ELR (cell line): ENCODE data around the gene MPRIP.

Experiments
- DNase-seq: peaks from one replicate; pipeline ENCODE4 v3.0.0-alpha.2; 2015; ENCODE audit warnings: low read depth

Gene MPRIP

DNA sequence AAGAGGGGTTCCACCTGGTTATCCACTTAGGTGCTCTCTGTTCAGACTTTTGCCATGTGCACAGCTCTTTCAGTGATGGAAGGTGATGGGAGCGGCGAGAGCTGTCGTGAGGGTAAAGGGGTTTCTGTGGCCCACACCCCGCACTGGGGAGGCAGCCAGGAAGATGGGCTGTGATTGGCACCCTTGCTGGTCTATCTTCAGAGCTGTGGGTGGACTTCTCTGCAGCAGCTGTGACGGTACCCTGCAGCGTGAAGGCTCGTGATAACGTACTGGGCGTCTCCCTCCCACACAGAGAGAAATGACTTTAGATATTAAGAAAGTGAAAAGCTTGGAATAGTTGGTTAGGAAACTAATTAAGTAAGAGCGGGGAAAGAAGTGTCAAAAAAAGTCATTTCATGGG is 45.8 kb downstream of the MPRIP start:
- DNase-seq: no peak

DNA sequence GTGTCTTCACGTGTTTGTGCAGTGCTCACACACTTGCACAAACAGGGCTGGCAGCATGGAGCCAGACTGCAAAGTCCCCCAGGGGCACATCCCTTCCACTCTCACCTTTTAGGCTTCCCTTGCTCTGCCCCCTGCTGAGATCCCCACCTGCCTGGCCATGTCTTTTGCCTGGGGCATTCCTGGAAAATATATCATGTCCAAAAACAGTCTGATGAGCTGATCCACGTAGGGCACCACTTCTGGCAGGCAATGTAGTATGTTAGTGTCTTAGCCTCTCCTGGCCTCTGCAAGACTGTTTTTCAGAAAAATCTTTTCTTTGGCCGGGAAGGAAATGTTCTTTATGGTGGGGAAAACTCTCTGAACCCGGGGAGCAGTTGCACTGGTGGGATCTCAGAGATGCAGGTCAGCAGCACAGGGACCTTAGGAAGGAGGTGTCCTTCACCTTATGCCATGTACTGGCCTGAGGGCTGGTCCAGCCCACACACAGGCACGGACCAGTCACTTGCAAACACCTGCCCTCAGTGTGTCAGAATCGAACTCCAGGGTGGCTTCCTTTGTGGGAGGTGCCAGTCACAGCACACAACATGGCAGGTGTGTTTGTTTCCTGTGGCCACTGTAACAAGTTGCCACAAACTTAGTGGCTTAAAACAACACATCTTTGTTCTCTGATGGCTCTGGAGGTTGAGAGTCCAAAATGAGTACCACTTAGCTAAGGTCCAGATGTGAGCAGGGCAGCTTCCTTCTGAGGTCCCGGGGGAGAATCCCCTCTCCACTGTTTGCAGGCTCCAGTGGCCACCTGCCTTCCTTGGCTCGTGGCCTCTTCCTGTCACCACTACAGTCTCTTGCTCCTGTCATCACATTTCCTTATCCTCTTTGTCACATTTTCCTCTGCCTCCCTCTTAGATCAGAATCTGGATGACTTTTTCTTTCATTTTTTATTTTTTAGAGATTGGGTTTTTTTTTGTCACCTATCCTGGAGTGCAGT is 46.6 kb downstream of the MPRIP start:
- no peak for DNase-seq

DNA sequence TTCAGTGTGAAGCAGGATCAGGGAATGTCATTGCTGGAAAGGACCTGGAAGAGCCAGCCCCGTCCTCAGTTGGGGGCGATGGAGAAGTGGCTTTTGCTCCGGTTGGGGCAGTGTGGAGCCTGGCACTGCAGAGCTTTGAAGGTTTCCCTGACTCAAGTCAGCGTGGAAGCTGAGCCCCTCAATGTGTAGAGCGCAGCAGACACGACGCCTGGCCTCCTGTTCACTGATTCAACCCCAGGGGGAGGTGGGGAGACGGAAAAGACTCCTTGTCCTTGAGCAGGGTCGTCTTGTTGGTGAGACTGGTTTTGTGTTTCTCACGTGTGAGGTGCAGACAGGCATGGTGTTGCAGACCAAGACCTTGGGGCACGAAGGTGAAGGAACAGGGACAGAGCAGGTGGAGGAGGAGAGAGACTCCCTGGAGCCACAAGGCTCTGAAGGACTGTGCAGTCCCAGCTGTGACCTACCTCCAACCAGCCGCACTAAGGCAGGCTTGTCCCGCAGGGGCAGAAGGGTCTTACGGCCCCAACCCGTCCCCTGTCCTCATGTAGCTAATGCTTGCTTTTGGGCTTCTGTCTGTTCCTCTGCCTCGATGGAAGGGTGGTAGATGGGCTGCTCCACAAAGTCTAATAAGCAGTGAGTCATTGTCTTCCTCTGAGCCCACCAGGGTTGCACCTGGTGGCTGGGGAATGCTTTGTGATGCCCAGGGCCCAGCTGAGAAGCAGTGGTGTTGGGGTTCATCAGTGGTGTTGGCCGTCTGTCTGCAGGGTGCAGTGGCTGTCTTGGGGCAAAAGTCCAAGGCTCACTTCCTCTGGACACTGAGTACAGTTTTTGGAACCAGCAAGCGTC is 47.8 kb downstream of the MPRIP start:
- no peak for DNase-seq

DNA sequence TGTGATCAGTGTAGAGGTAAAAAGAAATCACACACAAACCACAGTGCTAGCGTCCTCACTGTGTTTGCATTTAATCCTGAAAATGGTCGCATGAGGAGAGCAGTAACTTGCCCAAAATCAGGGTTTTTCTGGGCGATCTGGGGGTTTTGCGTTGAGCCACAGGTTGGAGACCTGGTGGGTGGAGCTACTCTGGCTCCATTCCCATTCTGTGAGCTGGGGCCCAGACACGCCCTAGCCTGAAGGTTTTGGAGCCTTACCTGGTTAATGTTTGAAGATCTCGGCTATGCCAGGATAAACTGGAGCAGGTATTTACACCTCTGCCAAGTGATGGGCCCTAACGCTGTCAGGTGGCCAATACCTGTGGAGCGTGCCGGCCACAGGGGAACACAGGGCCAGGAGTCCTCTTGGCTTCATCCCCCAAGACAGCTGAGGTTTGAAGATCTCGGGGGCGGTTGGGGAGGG is 48.4 kb downstream of the MPRIP start:
- no peak for DNase-seq

DNA sequence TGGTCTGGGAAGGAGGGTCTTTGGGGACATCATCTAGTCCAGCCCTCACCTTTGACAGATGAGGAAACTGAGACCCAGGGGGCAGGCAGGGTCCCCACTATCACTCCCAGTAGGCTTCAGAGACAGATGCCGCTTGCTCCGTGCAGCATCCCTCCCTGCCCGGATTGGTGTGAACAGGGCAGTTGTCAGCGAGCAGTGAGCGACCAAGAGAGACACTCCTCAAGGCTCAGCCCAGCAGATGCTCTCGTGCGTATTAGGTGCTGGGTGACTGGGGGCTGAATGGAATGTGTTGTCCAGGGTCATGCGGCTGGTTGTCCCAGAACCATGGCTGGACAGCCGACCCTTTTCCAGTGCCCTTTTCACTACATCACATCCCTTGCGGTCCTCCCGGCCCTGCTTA is 49.0 kb downstream of the MPRIP start:
- no peak for DNase-seq

DNA sequence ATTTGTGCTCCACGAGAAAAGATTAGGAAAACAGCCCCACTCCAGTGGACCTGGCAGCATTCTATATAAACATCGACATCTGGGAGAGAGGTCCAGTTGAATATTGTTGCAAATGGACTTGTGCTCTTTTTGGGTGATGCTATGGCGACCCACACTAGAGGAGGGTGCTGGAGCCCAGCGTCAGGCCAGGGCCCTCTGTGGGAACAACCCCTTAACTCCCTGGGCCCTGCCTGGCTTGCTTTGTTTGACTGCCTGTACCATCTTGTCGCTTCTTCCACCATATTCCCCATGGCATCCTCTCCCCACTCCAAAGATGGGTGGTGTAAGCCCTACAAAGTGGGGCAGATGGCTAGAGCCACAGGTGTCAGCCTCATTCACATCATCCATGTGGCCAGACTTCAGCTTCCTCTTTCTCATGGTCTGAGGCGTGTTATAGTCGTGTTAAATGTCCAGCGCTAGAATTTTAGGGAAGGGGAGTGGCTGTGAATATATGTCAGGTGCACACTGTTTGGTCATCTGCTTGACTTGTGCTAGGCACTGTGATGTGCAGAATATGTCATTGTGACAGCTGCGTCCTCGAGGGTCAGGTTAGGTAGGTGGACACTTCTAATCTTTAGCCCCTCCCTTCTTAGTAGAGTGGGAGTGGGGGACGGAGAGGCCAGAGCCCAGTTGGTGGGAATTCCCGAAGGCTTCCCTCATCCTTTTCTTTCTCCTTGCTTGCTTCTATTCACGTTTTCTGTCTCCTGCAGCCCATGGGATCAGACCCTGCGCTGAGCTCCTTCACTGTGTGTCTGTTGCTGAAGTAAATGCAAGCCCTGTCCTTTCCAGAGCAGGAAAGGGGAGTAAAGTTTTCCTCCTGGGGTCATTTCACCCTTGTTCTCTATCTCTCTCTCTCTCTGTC is 49.8 kb downstream of the MPRIP start:
- no peak for DNase-seq

DNA sequence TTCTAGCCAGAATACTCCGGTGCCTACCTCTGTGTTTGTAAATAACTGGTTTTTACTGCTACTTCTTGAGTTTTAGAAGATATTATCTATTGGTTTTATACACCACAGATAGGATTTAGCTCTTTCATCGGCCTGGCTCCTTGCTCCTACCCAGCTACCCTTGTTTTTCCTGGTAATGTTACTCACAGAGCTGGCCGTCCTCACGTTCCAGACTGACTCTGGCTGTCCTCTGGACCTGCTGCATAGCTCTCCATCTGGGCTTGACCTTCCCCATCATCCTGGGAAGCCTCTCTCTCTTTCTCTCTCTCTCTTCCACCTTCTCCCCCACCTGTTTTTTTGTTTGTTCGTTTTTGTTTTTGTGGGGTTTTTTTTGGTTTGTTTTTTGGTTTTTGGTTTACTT is 51.5 kb downstream of the MPRIP start:
- DNase-seq: no peak

DNA sequence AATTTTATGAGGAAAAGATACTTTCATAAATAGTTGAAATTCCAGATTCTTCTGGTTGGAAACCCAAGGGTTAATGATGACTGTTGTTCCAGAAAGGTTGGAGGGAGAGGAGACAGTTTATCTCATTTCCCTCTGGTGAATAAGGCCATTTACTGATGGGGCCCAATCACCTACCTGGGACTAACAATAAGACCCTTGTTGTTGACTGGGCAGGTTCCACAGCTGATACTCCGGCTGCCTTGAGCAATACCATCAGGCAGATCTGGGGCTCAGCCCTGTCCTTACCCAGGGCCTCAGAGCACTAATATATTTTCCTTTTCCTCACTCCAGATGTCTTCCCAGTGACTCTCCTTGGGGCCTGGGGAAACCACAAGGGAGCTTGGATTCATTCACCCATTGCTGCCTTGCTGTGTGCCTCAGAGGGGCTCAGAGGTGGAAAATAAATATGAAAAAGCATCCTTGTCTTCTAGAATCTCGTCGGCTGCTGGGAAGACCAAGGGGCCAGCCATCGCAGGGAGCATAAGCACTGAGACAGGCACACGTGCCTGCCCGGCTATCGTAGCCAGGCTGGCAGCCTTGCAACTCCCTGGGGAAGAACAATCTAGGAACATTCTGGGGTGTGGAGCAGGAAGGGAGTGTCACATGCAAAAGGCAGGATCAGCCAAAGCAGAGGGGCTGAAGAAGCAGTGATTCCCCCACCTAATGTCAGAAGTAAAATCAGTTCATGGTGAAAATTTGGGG is 54.4 kb downstream of the MPRIP start:
- DNase-seq: no peak

DNA sequence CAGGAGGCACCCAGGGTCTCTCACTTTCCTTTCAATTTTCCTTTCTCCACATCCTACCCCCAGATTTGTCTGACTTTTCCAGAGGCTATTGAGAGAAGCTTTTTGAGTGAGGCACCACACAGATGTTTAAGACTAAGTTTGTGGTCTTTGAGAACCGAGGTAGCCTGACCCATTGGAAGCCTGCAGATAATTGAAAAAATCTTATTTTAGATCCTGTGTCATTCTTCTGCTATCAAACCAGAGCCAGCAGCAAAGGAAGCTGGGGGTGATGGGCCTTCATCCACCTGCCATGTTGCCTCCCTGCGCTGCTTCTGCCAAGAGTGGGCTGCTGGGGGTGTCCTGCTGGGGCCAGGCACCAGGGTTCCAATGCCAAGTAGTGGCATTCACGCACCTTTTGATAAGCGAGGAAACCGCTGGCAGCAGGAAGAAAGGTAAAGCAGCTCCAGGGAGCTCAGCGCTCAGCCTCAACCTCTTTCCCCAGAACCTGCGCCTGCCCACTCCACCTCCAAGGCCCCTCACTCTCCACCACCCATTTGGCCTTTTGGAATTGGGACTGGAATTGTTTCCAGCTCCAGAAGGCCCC is 55.6 kb downstream of the MPRIP start:
- no peak for DNase-seq

DNA sequence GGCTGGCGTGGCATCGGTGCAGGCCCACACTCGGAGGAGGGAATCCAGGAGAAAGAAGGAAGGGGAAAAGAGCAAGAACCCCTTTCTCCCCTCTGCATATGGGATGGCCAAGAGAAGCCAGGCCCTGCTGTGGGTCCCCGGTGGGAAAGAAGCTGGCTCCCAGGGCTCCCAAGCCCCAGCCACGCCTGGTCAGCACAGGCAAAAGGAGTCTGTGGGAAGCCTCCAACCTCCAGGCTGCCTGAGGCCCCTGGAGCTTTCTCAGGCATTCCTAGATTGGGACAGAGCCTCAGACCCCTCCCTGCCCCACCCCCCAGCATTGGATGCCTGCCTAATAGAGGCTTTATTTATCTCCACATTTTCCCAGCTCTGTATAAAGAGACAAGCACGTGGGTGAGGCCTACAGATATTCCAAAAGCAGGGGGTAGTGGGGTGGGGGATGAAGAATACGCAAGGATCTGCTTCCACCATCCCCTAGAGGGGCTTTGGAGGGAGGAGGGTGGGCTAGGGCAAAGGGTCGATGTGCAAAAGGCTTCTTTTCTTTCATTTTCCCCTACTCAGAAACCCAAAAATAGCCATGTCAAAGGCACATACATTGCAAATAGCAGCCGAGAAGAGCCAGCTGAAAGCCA is 56.4 kb downstream of the MPRIP start:
- DNase-seq: no peak

DNA sequence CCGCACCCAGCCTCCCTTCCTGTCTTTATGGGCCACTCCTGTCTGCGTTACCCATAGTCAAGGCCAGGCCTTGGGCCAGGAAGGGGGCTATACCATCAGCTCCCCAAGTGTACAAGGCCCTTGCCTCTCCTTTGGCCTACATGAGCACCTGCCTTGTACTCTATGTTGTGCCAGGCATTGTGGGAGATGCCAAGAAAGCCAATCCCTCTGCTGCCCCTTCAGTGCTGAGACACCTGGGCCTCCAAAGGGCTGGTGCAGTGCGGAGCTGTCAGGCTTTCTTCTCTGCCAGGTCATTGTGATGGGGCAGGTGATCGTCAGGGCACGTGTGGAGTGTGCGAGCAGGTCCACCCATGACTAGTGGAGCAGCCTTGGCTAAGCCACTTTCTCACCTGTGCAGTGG is 59.9 kb downstream of the MPRIP start:
- DNase-seq: no peak

DNA sequence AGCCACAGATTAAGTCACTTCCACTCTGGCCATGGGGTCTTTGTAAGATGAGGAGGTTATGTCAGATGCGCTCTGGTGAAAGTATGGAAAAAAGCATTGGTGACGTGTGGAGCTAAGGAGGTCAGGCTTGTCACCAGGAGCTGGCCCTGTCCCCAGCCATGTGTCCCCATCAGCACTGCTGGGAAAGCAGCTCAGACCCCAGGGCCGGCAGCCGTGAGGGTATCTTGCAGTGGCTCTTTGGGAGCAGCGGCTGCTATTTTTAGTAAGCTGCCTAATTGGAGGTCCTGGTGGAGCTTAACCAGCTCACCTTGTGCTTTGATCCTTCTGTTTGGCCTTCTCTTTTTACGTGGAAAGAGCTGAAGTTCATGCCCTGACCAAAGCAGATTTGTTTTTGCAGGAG is 60.9 kb downstream of the MPRIP start:
- no peak for DNase-seq

DNA sequence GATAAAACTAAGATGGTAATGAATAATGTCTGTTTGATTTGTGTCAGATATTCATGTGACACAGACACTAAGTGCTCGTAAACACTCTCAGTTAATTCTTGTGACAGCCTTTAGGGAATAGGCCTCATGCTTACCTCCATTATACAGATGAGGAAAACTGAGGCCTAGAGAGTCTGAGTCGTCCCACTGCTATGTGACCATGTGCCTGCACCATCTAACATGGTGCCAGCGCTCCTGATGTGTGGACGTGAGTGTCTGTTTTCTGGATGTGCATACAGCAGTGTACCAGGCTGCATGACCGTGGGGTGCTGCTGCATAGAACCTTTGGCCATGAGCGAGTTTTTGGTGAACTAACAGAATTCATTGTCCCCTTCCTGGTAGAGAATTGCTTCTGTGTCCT is 61.8 kb downstream of the MPRIP start:
- no peak for DNase-seq

DNA sequence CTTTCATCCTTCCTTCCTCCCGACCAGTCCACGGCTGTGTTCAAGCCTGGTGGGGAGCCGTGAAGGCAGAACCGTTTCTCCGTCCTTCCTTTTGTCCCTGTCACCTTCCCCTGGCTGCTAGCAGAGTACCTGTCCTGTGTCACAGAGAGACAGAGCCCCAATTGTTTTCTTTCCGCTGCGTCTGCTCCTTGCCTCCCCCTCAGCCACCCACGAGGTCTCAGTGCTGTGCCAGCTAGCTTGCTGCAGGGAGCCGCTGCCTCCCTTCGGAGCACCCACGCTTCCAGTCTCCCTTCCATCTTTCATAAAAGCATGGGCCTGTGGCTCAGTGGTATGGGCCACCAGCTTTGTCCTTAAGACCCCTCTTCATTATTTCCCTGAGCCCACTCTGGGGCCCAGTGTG is 62.2 kb downstream of the MPRIP start:
- no peak for DNase-seq

DNA sequence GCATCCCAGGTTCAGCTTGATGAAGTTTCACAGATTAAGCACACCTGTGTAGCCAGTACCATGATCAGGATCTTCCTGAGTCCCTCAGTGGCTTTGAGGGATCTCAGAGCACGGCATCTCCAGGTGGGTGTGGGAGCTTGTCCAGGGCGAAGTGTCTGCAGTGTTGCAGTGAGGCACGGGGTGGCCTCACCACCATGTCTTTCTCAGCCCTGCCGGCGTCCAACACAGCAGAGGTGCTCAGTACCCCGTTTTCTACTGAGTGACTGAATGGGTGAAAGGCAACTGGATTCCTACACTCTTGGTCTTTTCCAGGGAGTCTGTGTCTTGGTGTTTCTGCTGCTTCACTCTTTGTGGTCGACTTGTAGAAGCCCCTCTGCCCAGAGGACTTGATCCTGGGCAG is 63.7 kb downstream of the MPRIP start:
- DNase-seq: no peak

DNA sequence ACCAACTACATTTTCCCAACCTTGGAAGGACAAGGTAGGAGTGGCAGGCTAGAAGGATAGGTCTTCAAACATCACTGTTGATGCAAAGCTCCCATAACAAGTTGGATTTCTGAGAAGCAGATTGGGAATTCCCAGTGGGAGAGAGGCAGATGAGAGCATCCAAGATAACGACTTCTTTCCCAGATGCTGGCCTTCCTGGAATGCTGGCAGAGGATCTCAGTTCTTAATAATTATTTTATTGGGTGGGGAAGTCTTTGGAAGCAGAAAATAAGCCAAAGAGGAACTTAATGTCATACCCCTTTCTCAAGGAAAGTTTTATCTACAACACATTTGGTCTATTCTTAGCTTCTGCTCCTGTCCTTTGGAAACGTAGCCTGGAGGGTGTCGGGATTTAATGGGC is 64.5 kb downstream of the MPRIP start:
- no peak for DNase-seq

DNA sequence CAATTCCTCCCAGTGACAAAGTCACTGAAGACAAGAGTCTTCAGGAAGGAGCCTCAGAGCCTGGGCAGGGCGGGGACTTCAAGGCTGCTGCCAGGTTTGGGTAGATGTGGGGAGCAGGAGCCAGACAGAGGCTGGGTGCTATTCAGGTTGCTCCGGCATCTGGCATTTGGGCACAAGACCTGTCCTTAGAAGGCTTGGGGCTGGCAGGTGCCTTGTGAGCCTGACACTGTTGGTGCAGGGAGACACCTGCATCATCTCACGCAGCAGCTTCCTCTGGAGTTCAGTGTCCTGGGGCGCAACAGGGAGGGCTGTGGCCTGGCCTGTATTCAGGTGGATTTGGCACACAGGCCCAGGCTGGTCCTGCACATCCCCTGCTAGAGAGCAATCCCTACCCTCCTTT is 65.0 kb downstream of the MPRIP start:
- DNase-seq: no peak

DNA sequence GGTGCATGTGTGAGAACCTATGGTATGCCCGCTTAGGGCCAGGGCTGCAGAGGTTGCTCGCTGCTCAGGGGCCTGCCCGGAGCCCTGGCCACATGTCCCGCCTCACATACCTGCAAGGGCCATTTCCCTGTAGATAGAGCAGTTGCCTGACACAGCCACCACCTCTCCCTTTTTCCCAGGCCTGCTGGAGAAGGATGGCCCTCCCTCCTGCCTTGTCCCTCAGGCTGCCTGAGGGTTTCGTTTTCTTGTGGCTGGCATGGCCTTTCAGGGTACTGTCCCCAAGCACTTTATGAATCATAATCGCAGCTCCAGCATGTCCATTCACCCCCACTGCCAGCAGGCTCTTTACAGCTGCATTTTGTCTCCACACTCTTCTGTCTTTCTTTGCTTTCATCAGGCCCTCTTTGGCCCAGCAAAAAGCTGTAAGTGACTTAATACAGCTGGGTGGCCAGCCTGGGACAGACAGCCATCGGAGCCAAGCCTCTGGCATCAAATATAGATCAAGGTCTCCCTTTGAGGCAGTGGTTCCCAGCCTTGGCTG is 65.7 kb downstream of the MPRIP start:
- DNase-seq: no peak

DNA sequence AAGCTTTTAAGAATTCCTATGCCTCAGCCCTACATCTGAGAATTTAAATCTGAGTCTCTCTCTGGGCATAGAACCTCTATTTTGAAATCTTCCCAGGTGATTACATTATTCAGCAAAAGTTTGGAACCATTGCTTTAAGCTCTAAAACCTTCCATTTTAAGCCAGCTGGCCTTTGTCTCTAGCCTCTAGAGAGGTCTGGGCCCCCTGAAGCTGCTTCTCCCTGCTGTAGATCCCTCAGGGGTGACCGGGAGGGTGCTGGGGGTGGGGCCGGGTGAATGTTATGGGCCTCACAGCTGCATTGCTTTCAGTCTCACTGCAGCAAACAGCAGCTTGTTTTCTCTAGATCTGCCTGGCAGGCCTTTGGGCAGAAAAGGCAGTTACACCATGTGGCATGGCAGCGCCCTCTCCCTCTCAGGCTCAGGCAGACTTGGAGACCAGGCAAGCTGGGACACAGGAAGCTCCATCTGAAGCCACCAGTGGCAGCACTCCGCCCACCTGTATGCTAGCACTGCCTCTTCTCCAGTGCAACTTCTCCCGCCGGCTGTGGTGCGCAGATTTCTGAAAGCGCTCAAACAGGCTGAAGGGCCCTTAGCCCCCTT is 66.3 kb downstream of the MPRIP start:
- no peak for DNase-seq

DNA sequence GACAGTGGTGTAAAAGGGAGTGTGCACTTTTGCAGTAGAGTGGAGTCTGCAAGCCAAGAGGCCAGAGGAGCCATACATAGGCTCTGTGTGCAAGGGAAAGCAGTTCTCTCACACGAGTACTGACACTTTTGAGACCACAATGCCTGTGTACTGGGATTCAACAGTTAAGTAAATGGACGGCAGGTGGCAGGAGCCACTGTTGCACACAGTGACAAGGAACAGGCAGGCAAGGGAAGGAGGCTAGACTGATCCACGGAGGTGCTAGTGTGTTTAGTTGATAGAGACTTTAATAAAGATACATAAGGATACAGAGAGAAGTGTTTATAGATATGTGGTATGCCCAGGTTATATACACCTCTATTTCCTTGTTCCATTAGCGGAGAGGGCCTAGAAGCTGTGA is 67.0 kb downstream of the MPRIP start:
- DNase-seq: no peak
